ENCODE data around the gene AIG1. TPM values are rescaled to one million over a fixed set of nuclear protein-coding genes. Genes with fewer than 3 reads are reported as not detected.

Gene AIG1
- polyA plus RNA-seq, 1 experiment: 65.1 TPM

DNA sequence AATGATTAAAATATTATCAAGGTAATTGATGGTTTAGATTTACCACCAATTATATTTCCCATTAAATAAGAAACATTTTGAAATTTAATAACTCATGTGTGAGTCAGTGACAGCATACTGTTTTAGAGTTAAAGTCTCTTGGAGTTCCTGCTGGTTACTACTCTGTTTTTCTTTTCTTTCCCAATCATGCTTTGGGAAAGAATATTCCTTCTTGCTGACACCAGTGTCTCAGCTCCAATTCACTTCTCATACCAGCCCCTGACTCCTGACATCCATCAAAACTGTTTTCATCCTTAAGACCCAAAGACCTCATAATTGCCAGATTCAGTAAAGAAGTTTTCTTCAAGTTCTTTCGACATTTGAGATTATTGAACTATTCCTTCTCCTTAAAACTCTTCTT, 50.3 kb downstream of the AIG1 start:
- no peak for DNase-seq (ENCODE audit: low read depth, low spot score)
- ChIA-PET CTCF (no interaction called here), POLR2A (no interaction called here)
- Histone ChIP-seq H3K27me3 (ENCODE audit: control insufficient read depth, insufficient read depth, low read length) (no peaks in the 10 kb centered on the region), H3K4me3 (ENCODE audit: low read depth, low read length) (no peak overlapping the region), H3K27ac (ENCODE audit: low read depth, low read length) (no peak overlapping the region), H3K9me3 (ENCODE audit: control insufficient read depth, insufficient read depth, low read length) (no peaks in the 10 kb centered on the region)
- TF ChIP-seq, protein P1, sequence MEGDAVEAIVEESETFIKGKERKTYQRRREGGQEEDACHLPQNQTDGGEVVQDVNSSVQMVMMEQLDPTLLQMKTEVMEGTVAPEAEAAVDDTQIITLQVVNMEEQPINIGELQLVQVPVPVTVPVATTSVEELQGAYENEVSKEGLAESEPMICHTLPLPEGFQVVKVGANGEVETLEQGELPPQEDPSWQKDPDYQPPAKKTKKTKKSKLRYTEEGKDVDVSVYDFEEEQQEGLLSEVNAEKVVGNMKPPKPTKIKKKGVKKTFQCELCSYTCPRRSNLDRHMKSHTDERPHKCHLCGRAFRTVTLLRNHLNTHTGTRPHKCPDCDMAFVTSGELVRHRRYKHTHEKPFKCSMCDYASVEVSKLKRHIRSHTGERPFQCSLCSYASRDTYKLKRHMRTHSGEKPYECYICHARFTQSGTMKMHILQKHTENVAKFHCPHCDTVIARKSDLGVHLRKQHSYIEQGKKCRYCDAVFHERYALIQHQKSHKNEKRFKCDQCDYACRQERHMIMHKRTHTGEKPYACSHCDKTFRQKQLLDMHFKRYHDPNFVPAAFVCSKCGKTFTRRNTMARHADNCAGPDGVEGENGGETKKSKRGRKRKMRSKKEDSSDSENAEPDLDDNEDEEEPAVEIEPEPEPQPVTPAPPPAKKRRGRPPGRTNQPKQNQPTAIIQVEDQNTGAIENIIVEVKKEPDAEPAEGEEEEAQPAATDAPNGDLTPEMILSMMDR (IDR thresholded peaks at IDR 0.05; ENCODE audit: low read depth, low read length): no peak

DNA sequence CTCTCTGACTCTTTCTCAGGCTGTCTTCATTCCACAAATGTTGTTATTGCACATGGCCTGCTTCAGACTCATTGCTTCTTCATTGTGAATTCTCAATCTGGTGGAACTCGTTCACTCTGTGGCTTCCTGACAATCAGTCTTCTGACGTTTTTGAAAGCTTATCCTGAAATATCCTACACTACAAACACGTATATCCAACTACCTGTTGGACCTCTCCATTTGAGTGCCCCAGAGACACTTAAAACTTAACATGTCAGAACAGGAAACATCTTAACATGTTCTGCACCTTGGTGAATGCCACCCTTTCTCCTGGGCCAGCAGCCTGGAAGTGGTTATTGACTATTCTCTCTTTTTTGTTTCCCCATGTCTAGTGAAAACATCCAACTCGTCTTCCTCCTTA, 50.8 kb downstream of the AIG1 start:
- TF ChIP-seq, protein P1 (IDR thresholded peaks at IDR 0.05; ENCODE audit: low read depth, low read length): no peak
- POLR2A ChIA-PET: no interaction called here
- no peak for DNase-seq (ENCODE audit: low read depth, low spot score)
- CTCF ChIA-PET: interaction anchor here (0.9 kb wide), 1 partner anchor 419 kb away, joined by 3 read pairs; no protein-coding TSS in a partner anchor
- Histone ChIP-seq H3K27me3 (ENCODE audit: control insufficient read depth, insufficient read depth, low read length) (no peaks in the 10 kb centered on the region), H3K4me3 (ENCODE audit: low read depth, low read length) (no peak overlapping the region), H3K27ac (ENCODE audit: low read depth, low read length) (no peak overlapping the region), H3K9me3 (ENCODE audit: control insufficient read depth, insufficient read depth, low read length) (no peaks in the 10 kb centered on the region)

GRCh38 chr6:143112084-143112768, 51.5 kb downstream of the AIG1 start:
- Histone ChIP-seq H3K9me3 (ENCODE audit: control insufficient read depth, insufficient read depth, low read length) (no peaks in the 10 kb centered on the region), H3K4me3 (ENCODE audit: low read depth, low read length) (no peak overlapping the region), H3K27me3 (ENCODE audit: control insufficient read depth, insufficient read depth, low read length) (no peaks in the 10 kb centered on the region), H3K27ac (ENCODE audit: low read depth, low read length) (no peak overlapping the region)
- TF ChIP-seq, protein P1 (IDR thresholded peaks at IDR 0.05; ENCODE audit: low read depth, low read length): no peak
- DNase-seq (ENCODE audit: low read depth, low spot score): no peak
- POLR2A ChIA-PET: no interaction called here
- CTCF ChIA-PET: interaction anchor here (0.9 kb wide), 1 partner anchor 420 kb away, joined by 3 read pairs; no protein-coding TSS in a partner anchor

GRCh38 chr6:143112837-143113236, 52.1 kb downstream of the AIG1 start:
- POLR2A ChIA-PET: no interaction called here
- TF ChIP-seq, protein P1 (IDR thresholded peaks at IDR 0.05; ENCODE audit: low read depth, low read length): no peak
- Histone ChIP-seq H3K27me3 (ENCODE audit: control insufficient read depth, insufficient read depth, low read length) (no peaks in the 10 kb centered on the region), H3K9me3 (ENCODE audit: control insufficient read depth, insufficient read depth, low read length) (no peaks in the 10 kb centered on the region), H3K4me3 (ENCODE audit: low read depth, low read length) (no peak overlapping the region), H3K27ac (ENCODE audit: low read depth, low read length) (no peak overlapping the region)
- CTCF ChIA-PET: no interaction called here
- no peak for DNase-seq (ENCODE audit: low read depth, low spot score)

- ChIA-PET CTCF (no interaction called here), POLR2A (no interaction called here)
- peaks cover 2% of the 10 kb centered on the region; the same call in 1 of the 2 replicates for H3K9me3 ChIP-seq (ENCODE audit: control insufficient read depth, insufficient read depth, low read length)
- TF ChIP-seq, protein P1 (IDR thresholded peaks at IDR 0.05; ENCODE audit: low read depth, low read length): no peak
- H3K4me3 ChIP-seq (ENCODE audit: low read depth, low read length): no peak overlapping the region
- H3K27ac ChIP-seq (ENCODE audit: low read depth, low read length): no peak overlapping the region
- H3K27me3 ChIP-seq (ENCODE audit: control insufficient read depth, insufficient read depth, low read length): no peaks in the 10 kb centered on the region
- no peak for DNase-seq (ENCODE audit: low read depth, low spot score)
Measured at GRCh38 chr6:143115728-143116127, 55.0 kb downstream of the AIG1 start.

Measured in AG04450 (cell line).